Measurements from ENCODE around the gene PDF.
A peak's percentile ranks its signal among the peaks of the same experiment; 100 is the strongest.
"Not testable (repeated sequence)": the region's sequence is repeated elsewhere in the genome, so short reads cannot be mapped to it uniquely, and the experiment has no call there.

Gene PDF, protein sequence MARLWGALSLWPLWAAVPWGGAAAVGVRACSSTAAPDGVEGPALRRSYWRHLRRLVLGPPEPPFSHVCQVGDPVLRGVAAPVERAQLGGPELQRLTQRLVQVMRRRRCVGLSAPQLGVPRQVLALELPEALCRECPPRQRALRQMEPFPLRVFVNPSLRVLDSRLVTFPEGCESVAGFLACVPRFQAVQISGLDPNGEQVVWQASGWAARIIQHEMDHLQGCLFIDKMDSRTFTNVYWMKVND
- 1.8 to 2.0 reads per million in 2 donors for total RNA-seq

DNA sequence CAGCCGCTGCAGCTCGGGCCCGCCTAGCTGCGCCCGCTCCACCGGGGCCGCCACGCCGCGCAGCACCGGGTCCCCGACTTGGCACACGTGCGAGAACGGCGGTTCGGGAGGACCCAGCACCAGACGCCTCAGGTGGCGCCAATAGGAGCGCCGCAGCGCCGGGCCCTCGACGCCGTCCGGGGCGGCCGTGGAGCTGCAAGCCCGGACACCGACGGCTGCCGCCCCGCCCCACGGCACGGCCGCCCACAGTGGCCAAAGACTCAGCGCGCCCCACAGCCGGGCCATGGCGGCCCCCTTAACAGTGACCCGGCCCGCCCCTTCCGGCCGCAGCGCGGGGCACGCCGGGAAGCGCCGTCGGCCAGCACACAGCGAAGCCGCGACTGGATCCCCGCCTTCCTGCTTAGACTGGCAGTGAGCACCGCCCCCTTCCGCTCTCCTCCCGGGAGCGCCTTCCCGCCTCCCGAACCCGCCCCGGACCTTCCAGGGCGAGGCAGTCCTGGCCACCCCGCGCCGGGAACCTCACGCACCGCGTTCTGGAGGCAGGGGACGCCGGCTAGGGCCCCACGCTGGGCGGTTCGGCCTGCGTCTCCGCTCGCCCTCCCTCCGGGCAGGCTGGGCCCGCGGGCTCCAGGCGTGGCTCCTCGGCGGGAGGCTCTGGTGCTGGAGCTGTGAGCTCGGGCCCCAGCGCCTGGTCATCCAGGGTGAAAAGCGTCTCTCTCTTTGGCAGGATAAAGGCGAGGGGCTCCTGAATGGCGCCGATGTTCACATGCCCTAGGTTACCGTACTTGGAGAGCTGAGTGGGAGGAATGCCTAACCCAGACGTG lies at the start of gene PDF:
TSS of gene PDF (minus strand) at position 303 of the 824 bp plus-strand sequence. CDS start at position 285, 18 bp downstream.
- DNase-seq, result peak; percentile 81

DNA sequence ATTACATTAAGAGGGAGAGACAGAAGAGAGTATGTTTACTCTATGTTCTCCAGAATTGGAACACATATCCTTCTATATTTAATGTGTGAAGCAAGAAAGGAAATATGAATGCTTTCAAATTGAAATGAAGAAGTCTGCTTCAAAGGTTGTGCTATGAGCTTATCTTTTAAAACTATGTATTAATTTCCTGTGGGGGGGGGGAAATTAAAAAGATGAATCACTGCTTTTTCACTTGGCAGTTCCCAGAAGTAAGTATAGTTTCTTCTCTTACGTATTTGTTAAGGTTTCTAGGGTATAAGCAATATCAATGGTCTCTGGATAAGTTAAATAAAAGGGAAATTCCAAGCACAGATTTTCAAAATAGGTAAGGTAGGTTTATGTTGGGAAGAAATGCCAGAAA lies 48.4 kb upstream of the PDF start:
- DNase-seq, result no peak

DNA sequence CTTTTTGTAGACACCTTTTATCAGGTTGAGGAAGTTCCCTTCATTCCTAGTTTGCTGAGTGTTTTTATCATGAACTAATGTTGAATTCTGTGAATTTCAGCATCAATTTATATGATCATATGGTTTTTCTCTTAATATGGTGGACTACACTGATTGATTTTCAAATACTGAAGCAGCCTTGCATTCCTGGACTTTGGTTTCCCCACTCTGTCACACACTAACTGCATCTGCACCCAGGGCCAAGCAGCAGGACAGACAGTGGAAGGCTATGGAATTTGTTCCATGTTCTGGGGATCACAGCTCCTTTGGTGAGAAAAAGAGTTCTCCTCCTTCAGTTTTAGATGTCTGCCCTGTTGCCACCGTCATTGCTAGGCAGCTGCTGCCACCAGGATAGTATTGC lies 47.6 kb upstream of the PDF start:
- no peak for DNase-seq

DNA sequence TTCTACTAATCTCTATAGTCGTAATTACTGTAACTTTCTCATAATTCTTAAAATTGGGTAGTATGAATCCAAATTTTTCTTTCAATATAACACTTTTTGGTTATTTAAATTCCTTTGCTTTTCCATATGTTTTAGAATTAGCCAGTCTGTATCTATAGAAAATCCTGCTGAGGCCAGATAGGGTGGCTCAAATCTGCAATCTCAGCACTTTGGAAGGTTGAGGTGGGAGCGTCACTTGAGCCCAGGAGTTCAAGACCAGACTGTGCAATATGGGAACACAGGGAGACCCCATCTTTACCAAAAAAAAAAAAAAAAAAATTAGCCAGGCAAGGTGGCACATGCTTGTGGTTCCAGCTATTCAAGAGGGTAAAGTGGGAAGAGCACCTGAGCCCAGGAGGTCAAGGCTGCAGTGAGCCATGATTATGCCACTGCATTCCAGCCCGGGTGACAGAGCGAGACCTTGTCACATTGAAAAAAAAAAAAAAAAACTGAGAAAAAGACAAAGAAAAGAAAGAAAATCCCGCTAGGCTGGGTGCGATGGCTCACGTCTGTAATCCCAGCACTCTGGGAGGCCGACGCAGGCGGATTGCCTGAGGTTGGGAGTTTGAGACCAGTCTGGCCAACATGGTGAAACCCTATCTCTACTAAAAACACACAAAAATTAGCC lies 46.1 kb upstream of the PDF start:
- no peak for DNase-seq

DNA sequence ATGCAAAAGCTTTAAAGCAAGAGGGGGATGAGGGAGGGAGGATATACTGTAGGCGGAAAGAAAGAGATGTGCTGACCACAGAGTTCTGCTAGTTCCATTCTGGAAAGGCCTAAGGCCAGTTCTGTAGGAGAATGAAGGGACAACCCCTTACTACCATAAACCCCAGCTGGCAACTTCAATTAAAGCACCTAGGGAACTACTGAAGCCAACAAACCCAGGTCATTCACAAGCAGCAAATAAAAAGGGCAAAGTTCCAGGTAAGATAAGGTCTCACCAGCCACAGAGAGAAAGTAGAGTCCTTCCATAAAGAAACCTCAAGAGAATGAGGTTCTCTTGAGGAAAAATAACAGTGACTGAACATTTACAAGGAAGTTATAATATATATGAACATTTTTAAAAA lies 42.6 kb upstream of the PDF start:
- no peak for DNase-seq

DNA sequence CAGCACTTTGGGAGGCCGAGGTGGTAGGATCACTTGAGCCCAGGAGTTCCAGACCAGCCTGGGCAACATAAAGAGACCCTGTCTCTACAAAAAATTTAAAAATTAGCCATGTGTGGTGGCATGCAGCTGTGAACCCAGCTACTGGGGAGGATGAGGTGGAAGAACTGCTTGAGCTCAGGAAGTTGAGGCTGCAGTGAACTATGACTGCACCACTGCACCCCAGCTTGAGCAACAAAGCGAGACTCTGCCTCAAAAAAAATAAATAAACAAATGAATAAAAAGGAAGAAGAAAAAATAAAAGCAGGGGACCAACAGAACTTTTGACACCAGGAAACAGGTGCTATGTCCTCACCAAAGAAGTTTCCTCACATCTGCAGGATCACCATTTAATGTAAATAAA lies 41.2 kb upstream of the PDF start:
- no peak for DNase-seq

DNA sequence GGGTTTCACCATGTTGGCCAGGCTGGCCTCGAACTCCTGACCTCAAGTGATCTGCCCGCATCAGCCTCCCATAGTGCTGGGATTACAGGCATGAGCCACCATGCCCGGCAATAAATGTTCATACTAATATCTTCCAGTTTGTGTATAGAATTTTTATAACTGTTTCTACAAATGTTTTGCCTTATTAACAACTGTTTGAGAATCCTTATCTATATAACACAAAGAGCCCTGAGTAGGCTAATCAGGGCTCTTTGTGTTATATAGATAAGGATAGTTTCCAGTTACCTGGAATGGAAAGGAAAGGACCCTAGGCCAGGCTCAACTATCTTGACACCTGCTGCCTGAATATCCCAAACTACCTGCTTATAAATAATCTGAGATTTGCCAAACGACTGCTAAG lies 38.5 kb upstream of the PDF start:
- no peak for DNase-seq

DNA sequence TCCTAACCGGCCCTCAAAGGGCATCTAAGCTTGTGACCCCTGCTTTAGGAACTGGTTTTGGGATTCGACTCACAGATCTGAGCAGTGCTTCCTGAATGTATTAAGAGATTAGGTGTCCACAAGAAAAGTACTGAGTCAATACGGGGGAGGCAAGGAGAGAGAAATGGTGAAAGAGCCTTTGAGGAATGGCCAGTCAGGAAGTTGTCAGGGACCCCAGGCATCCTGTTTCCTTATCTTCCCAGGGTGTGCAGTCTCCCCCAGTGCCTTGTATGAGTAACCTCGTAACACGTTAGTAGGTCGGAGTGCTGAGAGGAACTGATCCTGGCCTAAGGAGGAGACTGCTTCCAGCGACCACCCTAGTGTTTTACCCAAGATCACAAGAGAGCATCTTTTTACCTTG lies 37.6 kb upstream of the PDF start:
- DNase-seq, result no peak

DNA sequence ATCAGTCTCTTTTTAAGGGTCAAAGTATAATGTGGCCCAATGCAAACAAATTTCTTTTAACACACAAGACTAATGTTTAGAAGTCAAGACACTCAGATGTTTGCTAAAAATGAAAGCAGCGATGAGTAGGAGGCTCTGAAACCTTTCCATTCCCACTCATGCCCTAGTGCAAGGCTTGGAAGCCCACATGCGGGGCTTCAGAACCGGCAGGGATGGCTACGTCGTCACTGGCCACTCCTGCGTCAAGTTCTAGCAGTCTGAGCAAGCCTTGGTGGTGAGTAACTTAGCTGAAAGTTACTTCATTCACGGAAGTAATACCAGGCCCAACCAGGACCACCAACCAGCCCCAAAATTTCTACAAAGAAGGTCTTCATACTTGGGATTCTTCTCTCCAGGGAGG lies 36.0 kb upstream of the PDF start:
- DNase-seq, result no peak

DNA sequence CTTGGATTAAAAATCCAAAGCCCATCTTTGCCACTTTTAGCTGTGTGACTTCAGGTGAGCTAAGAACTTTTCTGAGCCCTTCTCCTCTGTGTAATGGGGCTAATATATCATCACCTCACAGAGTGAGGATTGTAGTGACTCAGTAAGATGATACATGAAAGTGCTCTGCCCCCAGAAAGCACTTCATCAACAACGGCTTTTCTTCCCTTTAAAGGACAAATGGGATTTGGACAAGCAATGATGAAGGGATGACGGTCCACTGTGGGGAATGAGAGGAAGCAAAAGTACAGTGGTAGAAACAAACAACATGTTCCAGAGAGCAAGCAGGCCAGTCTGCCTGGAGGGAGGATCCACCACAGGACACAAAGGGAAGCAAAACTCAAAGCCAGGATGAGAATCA lies 35.5 kb upstream of the PDF start:
- DNase-seq, result no peak

DNA sequence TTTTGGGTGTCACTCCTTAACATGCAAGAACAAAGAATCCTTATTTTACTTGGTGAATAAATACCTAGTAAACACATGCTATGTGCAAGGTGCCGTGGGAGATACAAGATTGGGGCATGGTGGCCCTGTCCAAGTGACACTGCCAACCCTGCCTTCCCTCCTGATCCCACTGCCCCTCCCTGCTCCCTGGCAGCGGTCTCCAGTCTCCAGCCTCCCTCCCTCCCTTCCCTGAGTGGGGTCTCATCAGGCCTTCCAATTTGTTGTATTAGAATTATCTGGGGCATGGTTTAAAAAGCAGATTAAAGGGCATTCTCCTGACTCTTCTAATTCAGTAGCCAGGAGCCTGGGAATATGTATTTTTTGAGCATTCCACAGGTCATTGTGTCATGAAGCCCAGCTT lies 33.7 kb upstream of the PDF start:
- no peak for DNase-seq

DNA sequence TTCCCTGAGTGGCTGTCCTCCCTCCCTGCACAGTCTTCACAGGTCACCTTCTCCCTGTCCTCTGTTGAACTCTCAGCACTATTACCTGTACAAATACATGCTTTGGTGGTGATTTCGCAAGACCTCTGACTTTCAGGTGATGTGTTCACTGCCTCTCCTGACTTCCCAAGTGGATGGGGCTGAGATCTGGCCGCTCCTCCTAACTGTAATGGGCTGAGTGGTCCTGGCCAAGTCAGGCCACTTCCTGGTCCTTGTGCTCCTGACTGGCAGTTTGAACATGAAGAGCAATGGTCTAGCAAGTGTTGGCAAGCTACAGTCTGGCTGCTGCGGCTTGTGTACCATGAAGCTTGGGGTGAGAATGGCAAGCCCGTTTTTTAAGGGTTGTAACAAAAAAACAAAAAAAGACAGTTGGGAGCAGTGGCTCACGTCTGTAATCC lies 32.9 kb upstream of the PDF start:
- no peak for DNase-seq

DNA sequence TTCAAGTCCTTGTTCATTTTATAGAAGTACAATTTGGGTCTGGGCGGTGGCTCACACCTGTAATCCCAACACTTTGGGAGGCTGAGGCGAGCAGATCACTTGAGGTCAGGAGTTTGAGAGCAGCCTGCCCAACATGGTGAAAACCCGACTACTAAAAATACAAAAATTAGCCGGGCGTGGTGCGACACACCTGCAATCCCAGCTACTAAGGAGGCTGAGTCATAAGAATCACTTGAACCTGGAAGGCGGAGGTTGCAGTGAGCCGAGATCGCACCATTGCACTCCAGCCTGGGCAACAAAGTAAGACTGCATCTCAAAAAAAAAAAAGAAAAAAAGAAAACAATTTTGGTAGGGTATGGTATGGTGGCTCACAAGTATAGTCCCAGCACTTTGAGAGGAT lies 29.7 kb upstream of the PDF start:
- DNase-seq, result not testable (repeated sequence)

DNA sequence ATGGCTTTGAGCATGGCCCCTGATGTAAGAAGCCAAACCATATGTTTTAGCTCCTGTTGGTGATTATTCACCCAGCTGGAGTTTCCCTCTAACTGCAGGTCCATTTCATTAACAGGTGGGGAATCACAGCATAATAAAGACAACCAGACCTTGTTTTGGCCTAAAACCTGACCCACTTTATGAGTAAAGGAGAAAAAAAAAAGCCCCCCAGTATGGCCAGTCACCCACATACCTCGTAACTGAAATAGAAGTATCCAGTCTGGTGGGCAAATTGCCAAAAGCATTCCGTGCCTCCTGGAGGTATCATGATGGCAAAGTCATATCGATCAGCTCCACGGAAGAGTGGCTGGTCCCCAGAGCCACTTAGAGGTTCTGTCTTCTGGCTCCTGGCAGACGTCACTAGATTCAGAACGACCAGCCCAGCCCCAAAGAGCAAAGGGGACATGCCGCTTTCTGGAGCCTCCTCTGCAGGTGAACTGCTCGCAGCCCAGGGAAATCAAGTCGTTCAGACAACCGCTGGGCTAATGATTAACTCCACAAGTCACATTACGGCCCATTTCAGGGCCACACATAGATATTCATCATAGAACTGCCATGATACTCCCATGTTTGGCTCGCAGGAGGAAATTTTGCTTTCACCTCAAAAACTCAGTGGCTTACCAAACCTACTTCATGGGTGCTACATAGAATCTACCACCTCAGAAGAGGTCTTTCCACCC lies 21.1 kb upstream of the PDF start, which contains the start of gene TMED6:
TSS of gene TMED6 (minus strand) at position 478 of the 719 bp plus-strand sequence. CDS start at position 445, 33 bp downstream.
- no peak for DNase-seq

DNA sequence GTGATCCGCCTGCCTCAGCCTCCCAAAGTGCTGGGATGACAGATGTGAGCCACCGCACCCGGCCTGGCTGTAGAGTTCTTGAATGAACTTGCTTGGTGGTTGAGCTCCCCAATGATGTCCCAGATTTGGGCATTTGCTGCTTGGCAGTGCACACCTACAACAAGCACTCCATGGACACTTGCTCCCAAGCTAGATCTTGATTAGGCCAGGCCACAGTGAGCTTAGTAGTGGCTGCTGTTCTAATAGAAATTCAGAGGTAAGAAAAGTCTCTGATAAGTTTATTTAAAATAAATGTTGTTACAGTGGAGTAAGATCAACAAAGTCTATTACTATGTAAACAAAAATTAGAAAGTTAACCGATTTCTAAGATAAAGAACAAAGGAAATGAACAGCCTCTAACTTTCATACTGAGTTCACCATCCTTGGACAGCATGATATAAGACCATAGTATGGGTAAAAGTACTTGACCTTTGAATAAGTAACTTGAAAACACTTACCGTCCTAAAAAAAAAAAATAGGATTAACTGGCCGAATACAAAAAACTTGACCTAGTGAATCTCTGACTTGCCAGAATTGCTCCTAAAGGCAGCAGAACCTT lies 20.2 kb upstream of the PDF start:
- DNase-seq, result no peak

DNA sequence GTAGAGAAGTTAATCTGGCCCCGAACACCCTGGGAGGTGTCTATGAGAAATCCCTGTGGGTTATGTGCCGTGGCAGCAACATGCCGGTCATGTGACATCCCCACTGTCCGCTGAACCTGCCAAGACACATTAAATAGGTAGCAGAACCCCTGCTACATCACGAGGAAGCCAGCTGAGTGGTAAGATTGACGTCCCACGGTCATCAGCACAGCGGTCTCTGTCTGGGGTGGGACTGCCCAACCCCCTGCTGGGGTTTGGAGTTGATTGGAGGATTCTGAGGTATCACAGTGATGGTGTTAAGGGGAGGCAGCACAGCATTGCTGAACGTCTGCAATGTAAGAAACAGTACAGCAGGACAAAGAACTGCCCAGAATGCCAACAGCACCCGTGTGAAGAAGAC lies 19.1 kb upstream of the PDF start:
- no peak for DNase-seq

DNA sequence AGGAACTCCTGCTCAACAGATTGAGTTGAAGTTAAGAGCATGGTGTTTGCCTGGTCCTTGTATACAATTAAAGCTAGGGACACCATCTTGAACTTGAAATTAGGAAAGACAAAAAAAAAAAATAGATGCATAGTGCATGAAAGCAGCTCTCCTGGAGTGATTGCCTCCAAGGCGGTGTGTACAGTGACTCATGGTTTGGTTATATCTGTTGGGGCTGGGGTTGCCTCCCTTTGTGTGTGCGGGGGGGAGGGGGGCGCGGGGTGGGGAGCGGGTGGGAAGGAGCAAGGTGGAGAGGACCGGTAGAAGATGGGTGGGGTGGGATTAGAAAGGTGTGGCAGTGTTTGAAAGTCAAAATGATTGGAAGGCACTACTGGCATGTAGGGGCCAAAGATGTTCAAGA lies 17.8 kb upstream of the PDF start:
- no peak for DNase-seq

DNA sequence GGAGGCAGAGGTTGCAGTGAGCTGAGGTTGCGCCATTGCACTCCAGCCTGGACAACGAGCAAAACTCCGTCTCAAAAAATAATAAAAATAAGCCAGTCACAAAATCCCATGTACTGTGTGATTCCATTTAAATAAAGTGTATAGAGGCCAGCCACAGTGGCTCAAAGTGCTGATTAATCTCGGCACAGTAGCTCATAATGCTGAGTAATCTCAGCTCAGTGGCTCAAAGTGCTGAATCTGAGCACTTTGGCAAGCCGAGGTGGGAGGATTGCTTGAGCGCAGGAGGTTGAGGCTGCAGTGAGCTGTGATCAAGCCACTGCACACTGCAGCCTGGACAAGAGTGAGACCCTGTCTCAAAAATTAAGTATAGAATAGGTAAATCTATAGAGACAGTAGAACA lies 16.3 kb upstream of the PDF start:
- DNase-seq, result no peak

DNA sequence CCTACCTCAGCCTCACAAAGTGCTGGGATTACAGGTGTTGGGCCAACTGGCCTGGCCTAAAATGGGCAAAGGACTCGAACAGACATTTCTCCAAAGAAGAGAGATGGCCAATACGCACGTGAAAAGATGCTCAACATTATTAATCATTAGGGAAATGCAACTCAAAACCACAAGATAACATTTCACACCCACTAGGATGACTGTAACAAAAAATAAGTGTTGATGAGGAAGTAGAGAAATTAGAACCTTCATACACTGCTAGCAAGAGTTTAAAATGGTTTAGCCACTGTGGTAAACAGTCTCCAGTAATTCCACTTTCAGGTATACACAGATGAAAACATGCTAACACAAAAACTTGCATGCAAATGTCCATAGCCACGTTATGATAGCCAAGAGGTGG lies 15.5 kb upstream of the PDF start:
- DNase-seq, result no peak

DNA sequence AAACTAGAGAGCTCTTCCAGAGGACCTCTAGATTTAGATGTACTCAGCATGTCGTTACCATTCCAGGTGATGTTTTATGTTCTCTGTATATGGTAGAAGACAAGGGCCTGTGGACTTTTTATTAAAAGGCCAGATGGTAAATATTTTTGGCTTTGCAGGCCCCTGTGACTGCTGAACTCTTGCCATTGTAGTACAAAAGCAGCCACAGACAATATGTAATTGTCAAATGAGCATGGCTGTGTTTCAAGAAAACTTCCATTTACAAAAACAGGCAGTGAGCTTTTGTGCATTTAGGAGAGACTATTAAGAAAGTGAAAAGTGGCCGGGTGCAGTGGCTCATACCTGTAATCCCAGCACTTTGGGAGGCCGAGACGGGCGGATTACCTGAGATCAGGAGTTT lies 13.8 kb upstream of the PDF start:
- no peak for DNase-seq

DNA sequence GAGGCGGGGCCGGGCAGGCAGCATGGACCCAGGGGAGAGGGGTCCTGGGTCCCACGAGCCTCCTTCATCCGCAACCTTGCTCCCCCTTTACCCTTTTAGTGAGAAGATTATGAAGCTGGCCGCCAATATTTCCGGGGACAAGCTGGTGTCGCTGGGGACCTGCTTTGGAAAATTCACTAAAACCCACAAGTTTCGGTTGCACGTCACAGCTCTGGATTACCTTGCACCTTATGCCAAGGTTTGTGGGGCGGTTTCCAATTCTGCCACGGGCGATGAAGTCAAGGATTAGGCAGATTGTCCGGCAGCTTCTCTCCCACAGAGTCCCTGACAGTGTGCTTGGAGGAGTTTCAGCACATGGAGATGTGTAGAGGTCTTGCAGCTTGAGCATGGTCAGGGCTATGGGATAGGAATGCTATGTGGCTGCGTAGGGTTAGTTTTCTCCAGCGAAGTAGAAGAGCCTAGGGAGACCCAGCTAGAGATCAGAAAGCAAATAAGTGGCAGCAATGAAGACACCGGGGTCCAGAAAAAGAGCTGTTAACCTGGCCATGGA lies 9.8 kb upstream of the PDF start:
- DNase-seq, result no peak
